Mesodermal cell (in vitro differentiated cells): ENCODE data around the gene WDR49. TPM values are rescaled to one million over a fixed set of nuclear protein-coding genes. Genes with fewer than 3 reads are reported as not detected.

Experiments
- H3K27ac ChIP-seq: 2 replicates; pipeline ENCODE4 v1.7.0; 2013; ENCODE audit warnings: mild to moderate bottlenecking, low read depth, low read length, moderate library complexity; ENCODE audit not compliant: severe bottlenecking
- H3K36me3 ChIP-seq: 2 replicates; pipeline ENCODE4 v1.7.1; 2013; ENCODE audit warnings: mild to moderate bottlenecking, low read length, moderate library complexity; ENCODE audit not compliant: control insufficient read depth, insufficient read depth
- H3K4me1 ChIP-seq: one replicate; pipeline ENCODE4 v1.7.1; 2013; ENCODE audit warnings: mild to moderate bottlenecking, low read length; ENCODE audit not compliant: insufficient read depth, control insufficient read depth, poor library complexity, severe bottlenecking
- H3K4me3 ChIP-seq: 2 replicates; pipeline ENCODE4 v1.7.0; 2013; ENCODE audit warnings: low read length, control low read depth, mild to moderate bottlenecking; ENCODE audit not compliant: insufficient read depth, poor library complexity, severe bottlenecking; ENCODE audit errors: extremely low read depth
- H3K9me3 ChIP-seq: 2 replicates; pipeline ENCODE4 v1.7.1; 2013; ENCODE audit warnings: mild to moderate bottlenecking, low read length, moderate library complexity; ENCODE audit not compliant: control insufficient read depth
- WGBS, 2 experiments: methylation state at CpG; one replicate each; pipeline ENCODE4 v1.1.5; 2013; ENCODE audit warnings: missing lambda C conversion rate in 2 of 2; ENCODE audit not compliant: insufficient coverage in 2 of 2; 5-methylcytosine and 5-hydroxymethylcytosine counted together
- polyA plus RNA-seq, 2 experiments: library from polyadenylated mRNA; stranded (reverse); fragments of 50-300 nt; gene quantifications; one replicate each; pipeline ENCODE4 v1.2.3, GENCODE V29; 2013

WDR49 gene
- polyA plus RNA-seq (2013, experiment 1 of 2) = 0.74 TPM
- 0.20 TPM for polyA plus RNA-seq (2013, experiment 2 of 2)

- WGBS, 2 experiments = no CpG with 5 or more reads among the region's 1 CpG
- Histone ChIP-seq H3K4me3 (no peak within 1 kb of the TSS), H3K36me3 (no peaks in the 10 kb centered on the region), H3K27ac (no peak within 1 kb of the TSS), H3K9me3 (no peaks in the 10 kb centered on the region), H3K4me1 (no peaks in the 10 kb centered on the region)
These were observed at the start of gene WDR49 for GRCh38 chr3:167653760-167654159. Gene WDR49, minus strand, starts transcription at chr3:167653942. Its CDS starts 517 bp downstream, at chr3:167653425.

DNA sequence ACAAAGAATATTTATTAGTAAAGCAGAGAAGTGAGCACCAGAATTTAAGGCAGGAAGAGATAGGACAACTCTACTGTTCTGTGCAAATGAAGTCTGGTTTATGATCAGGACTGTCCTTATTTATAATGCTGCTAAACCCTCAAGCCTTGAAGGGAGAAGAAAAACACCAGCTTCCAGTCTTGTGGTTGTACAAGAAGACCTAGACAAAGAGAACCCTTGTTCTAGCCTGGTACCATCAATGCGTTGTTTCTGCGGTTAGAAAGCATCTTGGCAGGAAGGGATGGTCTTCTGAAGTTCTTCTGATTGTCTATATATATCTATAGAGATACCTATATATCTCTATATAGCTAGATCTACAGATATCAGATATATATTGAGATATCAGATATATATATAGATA, 47.2 kb upstream of the WDR49 start:
- no peaks in the 10 kb centered on the region for H3K9me3 ChIP-seq
- H3K36me3 ChIP-seq = peaks cover 51% of the 10 kb centered on the region
- H3K4me3 ChIP-seq = no peak overlapping the region
- WGBS, 2 experiments = no CpG with 5 or more reads among the region's 2 CpGs
- H3K4me1 ChIP-seq = no peaks in the 10 kb centered on the region
- H3K27ac ChIP-seq = no peak overlapping the region

DNA sequence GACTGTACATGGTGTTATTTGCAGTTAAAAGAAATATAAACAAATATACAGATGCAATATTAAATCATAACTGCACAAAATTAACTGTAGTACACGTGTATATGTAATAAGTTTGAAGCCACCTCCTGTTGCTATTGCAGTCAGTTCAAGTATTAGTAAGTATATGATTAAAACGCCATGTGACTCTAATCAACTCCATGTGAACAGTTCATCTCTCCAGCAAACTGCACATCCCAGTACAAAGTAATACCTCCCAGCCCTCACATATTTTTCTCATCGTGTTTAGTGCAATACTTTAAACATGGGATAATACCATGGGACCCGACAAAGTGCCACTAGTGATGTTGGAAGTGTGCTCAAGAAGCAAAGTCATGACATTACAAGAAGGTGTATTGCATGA, 46.3 kb upstream of the WDR49 start:
- no peaks in the 10 kb centered on the region for H3K9me3 ChIP-seq
- H3K4me1 ChIP-seq = no peaks in the 10 kb centered on the region
- WGBS, 2 experiments = 83% methylated on average over 1 of the region's 4 CpGs; no CpG with 5 or more reads in 1 of the 2 experiments
- no peak overlapping the region for H3K27ac ChIP-seq
- no peak overlapping the region for H3K4me3 ChIP-seq
- peaks cover 55% of the 10 kb centered on the region for H3K36me3 ChIP-seq

GRCh38 chr3:167694121-167694520, 40.4 kb upstream of the WDR49 start:
- Histone ChIP-seq H3K9me3 (no peaks in the 10 kb centered on the region), H3K4me1 (no peaks in the 10 kb centered on the region), H3K36me3 (peaks cover 47% of the 10 kb centered on the region), H3K27ac (no peak overlapping the region), H3K4me3 (no peak overlapping the region)
- WGBS, 2 experiments = 100% methylated on average over 1 of the region's 2 CpGs; no CpG with 5 or more reads in 1 of the 2 experiments

- H3K9me3 ChIP-seq = no peaks in the 10 kb centered on the region
- no peak overlapping the region for H3K27ac ChIP-seq
- H3K36me3 ChIP-seq = peaks cover 38% of the 10 kb centered on the region
- no CpG with 5 or more reads among the region's 3 CpGs for WGBS, 2 experiments
- H3K4me3 ChIP-seq = no peak overlapping the region
- no peaks in the 10 kb centered on the region for H3K4me1 ChIP-seq
These were observed 37.6 kb upstream of the WDR49 start for GRCh38 chr3:167691366-167691765.

DNA sequence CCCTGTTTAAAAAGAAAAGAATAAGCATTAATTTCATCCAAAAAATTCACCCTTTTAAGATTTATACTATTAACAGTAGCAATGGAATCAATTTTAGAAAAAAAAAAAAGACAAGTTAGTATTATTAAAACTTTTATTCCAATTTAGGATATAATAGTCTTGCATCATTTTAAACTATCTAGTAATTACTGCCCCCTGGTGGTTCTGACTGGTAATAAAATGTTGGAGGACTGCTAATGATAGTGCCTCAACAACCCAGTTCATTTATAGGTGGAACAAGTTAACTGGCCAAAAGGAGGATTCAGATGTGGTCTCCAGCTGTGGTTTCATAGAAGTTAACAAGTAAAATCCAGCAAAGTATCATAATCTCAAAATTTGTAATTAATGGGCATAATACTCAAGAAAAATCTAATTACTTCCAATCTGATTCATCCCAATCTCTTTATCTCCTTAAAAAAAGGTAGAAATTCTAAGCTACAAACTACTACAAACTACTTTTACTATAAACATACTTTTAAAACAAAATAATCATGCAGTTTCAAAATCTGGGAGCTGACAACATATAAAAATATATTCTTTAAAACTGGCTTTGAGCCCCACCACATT, 30.7 kb upstream of the WDR49 start:
- peaks cover 26% of the 10 kb centered on the region for H3K36me3 ChIP-seq

DNA sequence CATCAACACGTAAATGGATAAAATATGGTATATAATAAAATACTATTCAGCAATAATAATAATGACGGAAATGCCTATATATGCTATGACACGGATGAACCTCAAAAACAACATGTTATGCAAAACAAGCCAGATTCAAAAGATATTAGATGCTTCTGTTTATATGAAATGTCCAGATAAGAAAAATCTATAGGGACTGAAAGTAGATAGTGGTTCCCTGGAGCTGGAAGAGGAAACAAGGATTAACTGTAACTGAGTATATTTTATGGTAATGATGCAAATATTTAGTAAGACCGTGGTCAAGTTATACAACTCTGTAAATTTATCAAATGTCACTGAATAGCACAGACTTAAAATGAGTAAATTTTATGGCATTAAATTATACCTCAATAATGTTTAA, 25.8 kb upstream of the WDR49 start:
- WGBS, 2 experiments = no CpG with 5 or more reads among the region's 4 CpGs
- H3K9me3 ChIP-seq = peaks cover 5% of the 10 kb centered on the region
- no peak overlapping the region for H3K27ac ChIP-seq
- H3K4me3 ChIP-seq = no peak overlapping the region
- H3K36me3 ChIP-seq = peaks cover 48% of the 10 kb centered on the region
- no peaks in the 10 kb centered on the region for H3K4me1 ChIP-seq

More for the DNA sequence above, 30.7 kb upstream of the WDR49 start:
- no peak overlapping the region for H3K4me3 ChIP-seq
- no peaks in the 10 kb centered on the region for H3K4me1 ChIP-seq
- H3K9me3 ChIP-seq = no peaks in the 10 kb centered on the region
- H3K27ac ChIP-seq = no peak overlapping the region

GRCh38 chr3:167675848-167676247, 22.1 kb upstream of the WDR49 start:
- Histone ChIP-seq H3K4me1 (no peaks in the 10 kb centered on the region), H3K4me3 (no peak overlapping the region), H3K36me3 (peaks cover 52% of the 10 kb centered on the region), H3K9me3 (peaks cover 5% of the 10 kb centered on the region), H3K27ac (no peak overlapping the region)
- WGBS, 2 experiments = no CpG with 5 or more reads among the region's 1 CpG

DNA sequence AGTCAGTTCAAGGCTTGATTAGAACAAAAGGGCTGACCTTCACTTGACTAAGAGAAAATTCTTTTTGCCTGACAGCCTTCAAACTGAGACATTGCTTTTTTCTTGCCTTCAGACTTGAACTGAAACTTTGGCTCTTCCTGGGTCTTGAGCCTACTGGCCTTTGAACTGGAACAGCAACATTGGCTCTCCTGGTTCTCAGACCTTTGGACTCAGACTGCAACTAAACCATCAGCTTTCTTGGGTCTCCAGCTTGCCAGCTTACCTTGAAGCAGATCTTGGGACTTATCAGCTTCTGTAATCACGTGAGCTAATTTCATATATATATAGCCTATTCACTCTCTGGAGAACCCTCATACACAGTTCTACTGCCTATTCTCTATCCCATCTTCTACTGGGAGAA, 19.5 kb upstream of the WDR49 start:
- no peak overlapping the region for H3K27ac ChIP-seq
- WGBS, 2 experiments = 100% methylated on average over 1 of the region's 1 CpG
- H3K4me3 ChIP-seq = no peak overlapping the region
- peaks cover 5% of the 10 kb centered on the region for H3K9me3 ChIP-seq
- peaks cover 41% of the 10 kb centered on the region for H3K36me3 ChIP-seq
- no peaks in the 10 kb centered on the region for H3K4me1 ChIP-seq

GRCh38 chr3:167671878-167672427, 18.2 kb upstream of the WDR49 start:
- peaks cover 41% of the 10 kb centered on the region for H3K36me3 ChIP-seq
- WGBS, 2 experiments = 82 to 100% methylated on average over 2 to 3 of the region's 4 CpGs
- no peak overlapping the region for H3K4me3 ChIP-seq
- H3K4me1 ChIP-seq = no peaks in the 10 kb centered on the region
- H3K27ac ChIP-seq = no peak overlapping the region
- peaks cover 5% of the 10 kb centered on the region for H3K9me3 ChIP-seq

- no peaks in the 10 kb centered on the region for H3K9me3 ChIP-seq
- H3K4me3 ChIP-seq = no peak overlapping the region
- H3K27ac ChIP-seq = no peak overlapping the region
- H3K4me1 ChIP-seq = no peaks in the 10 kb centered on the region
- WGBS, 2 experiments = 80% methylated on average over 1 of the region's 1 CpG; no CpG with 5 or more reads in 1 of the 2 experiments
- peaks cover 21% of the 10 kb centered on the region for H3K36me3 ChIP-seq
These were observed 16.0 kb upstream of the WDR49 start for GRCh38 chr3:167669699-167670098.
